ENCODE data around the gene RNF167.
A peak's percentile ranks its signal among the peaks of the same experiment; 100 is the strongest.

RNF167 gene

GRCh38 chr17:4939796-4940554 is at the start of gene RNF167, which contains the start of gene SLC25A11:
Gene RNF167 (plus strand): TSS chr17:4940268. CDS start chr17:4940910, 642 bp downstream.
Gene SLC25A11 (minus strand): TSS chr17:4940046. CDS start chr17:4939910, 136 bp downstream.
- DNase-seq (ENCODE audit: low spot score): peak; percentile 98

DNA sequence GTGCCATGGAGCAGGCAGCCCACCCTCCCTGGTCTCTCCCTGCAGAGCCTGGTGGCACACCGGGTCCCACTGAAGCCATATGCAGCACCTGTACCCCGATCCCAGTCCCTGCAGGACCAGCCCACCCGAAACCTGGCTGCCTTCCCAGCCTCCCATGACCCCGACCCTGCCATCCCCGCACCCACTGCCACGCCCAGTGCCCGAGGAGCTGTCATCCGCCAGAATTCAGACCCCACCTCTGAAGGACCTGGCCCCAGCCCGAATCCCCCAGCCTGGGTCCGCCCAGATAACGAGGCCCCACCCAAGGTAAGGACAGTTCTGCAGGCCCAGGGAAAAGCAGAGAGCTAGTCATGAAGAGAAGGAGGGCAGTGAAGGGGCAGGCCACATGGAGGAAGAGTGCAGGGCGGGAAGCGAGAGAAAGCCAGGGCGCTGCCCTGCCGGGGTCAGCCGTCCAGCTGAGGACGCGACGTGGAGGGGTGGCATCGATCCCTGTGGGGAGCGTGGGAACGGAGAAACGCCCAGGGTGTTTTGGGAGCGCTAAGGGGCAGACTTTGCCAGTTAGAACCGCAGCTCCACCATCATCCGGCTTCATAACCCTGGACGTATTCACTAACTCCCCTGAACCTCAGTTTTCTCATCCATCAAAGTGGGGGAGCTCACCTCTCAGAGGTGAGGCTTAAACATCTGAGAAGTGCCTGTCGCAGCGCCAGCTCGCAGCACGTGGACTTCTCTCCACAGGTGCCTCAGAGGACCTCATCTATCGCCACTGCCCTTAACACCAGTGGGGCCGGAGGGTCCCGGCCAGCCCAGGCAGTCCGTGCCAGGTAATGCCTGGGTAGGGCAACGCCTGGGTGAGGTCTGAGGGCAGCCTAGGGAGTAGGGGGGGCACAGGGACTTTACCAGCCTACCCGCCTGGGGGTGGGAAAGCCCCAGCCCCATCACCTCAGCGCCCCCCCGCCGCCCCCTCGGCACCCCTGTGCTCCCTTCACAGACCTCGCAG is 48.4 kb upstream of the RNF167 start:
- no peak for DNase-seq (ENCODE audit: low spot score)

DNA sequence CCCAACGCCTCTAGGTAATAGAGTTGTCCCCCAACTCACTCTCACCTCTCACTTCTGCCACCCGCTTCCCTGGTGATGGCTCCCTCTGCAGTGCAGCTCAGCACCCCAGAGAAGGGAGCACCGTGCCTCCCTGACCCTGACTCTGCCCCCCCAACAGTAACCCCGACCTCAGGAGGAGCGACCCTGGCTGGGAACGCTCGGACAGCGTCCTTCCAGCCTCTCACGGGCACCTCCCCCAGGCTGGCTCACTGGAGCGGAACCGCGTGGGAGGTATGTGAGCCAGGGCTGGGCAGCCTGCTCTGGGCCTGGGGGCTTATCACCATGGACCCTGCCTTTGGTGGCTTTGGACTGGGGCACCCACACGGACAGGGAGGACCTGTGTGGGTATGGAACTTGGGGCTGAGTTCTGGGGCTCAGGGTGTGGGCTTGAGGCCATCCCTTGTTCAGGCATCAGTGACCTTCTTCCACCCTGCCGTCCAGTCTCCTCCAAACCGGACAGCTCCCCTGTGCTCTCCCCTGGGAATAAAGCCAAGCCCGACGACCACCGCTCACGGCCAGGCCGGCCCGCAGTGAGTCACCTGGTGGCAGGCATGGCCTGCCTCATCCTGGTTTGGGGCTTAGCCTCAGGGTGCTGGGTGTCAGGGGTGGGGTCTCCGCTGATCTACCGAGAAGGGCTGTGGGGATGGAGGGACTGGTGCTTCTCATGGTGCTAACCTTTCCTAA is 47.4 kb upstream of the RNF167 start:
- DNase-seq (ENCODE audit: low spot score): no peak

- no peak for DNase-seq (ENCODE audit: low spot score)
Measured at GRCh38 chr17:4893272-4893671, 46.8 kb upstream of the RNF167 start.

GRCh38 chr17:4893721-4894560 is 46.1 kb upstream of the RNF167 start:
- DNase-seq (ENCODE audit: low spot score): no peak

DNA sequence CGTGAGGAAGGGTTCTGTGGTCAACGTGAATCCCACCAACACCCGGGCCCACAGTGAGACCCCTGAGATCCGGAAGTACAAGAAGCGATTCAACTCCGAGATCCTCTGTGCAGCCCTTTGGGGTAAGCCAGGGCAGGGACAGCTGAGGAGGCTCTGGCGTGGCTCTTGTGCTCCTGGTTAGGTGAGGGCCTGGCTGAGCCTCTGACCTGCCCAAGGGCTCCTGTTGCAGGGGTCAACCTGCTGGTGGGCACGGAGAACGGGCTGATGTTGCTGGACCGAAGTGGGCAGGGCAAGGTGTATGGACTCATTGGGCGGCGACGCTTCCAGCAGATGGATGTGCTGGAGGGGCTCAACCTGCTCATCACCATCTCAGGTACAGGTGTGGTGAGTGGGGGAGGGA is 44.9 kb upstream of the RNF167 start:
- DNase-seq (ENCODE audit: low spot score): no peak

- no peak for DNase-seq (ENCODE audit: low spot score)
Measured at GRCh38 chr17:4895657-4896331, 44.3 kb upstream of the RNF167 start.

DNA sequence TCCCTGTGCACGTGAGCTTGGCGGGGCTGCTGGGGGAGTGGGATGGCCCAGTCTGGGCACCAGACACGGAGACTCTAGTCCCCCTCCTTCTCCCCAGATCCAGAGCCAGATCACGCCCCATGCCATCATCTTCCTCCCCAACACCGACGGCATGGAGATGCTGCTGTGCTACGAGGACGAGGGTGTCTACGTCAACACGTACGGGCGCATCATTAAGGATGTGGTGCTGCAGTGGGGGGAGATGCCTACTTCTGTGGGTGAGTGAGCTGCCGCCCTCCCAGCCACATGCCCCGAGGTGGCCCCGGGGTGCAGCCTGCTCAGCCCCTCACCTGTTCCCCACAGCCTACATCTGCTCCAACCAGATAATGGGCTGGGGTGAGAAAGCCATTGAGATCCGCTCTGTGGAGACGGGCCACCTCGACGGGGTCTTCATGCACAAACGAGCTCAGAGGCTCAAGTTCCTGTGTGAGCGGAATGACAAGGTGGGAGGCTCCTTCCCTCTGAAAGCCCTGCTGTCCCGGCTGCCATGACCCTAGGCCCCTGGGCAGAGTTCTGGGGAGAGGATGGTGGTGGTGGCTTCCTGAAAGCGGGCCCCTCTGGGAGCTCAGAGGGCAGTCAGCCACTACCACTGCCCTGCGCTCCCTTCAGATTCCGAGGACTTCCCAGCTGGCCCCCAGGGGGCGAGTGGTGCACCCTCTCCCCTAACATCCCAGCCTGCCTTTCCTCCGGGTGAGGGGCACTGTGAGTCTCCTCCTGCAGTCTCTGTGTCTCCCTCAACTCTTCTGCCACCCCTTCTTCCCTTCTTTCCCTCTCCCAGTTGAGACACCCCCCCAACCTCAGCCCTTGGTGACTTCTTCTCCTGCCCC is 43.5 kb upstream of the RNF167 start:
- DNase-seq (ENCODE audit: low spot score): no peak

GRCh38 chr17:4897198-4897687 is 42.8 kb upstream of the RNF167 start:
- DNase-seq (ENCODE audit: low spot score): no peak

GRCh38 chr17:4897785-4898184 is 42.3 kb upstream of the RNF167 start:
- DNase-seq (ENCODE audit: low spot score): no peak

- no peak for DNase-seq (ENCODE audit: low spot score)
Measured at GRCh38 chr17:4898351-4898750, 41.7 kb upstream of the RNF167 start.

DNA sequence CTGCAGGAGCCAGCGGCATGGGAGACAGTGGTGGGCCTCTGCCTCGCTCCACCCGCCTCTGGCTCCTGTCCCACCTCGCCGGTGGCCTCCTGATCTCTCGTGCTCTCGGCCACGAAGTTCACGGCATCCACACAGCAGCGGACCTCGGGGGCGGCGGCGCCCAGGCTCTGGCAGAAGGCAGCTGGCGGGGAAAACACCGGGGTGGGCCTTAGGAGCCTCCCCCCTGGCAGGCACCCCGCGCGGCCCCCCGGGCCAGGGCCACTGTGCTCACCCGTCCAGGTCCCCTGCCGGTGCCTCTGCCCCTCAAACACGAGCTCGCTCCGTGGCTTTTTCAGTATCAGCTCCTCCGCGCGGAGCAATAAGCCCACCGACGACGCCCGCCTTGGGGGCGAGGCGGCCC is 41.1 kb upstream of the RNF167 start:
- no peak for DNase-seq (ENCODE audit: low spot score)

- DNase-seq (ENCODE audit: low spot score): peak; percentile 94
Measured at GRCh38 chr17:4899341-4900230, 40.5 kb upstream of the RNF167 start, which contains the start of gene C17orf107. Gene C17orf107 (plus strand): TSS chr17:4899536. CDS start chr17:4899763, 227 bp downstream.

GRCh38 chr17:4900231-4901107 is 39.6 kb upstream of the RNF167 start:
- DNase-seq (ENCODE audit: low spot score): no peak

GRCh38 chr17:4901108-4901647 is 38.9 kb upstream of the RNF167 start:
- no peak for DNase-seq (ENCODE audit: low spot score)

- DNase-seq (ENCODE audit: low spot score): no peak
Measured at GRCh38 chr17:4901648-4902344, 38.3 kb upstream of the RNF167 start.
